Measurements from ENCODE around the gene TMEM233. TPM values are rescaled to one million over a fixed set of nuclear protein-coding genes. Genes with fewer than 3 reads are reported as not detected.
"Not testable (repeated sequence)": the region's sequence is repeated elsewhere in the genome, so short reads cannot be mapped to it uniquely, and the experiment has no call there.

TMEM233 gene
- total RNA-seq, 1 donor from 2014 or later = 0.40 TPM

GRCh38 chr12:119603767-119604166 lies 10.2 kb downstream of the TMEM233 start:
- no peak for DNase-seq (ENCODE audit: low read depth in 2 of 2)

- DNase-seq (ENCODE audit: low read depth in 2 of 2) = no peak
These were observed 15.8 kb downstream of the TMEM233 start for GRCh38 chr12:119609358-119609757.

GRCh38 chr12:119613319-119613936 lies 19.9 kb downstream of the TMEM233 start:
- DNase-seq (ENCODE audit: low read depth in 2 of 2) = peak; percentile 43 to 90

GRCh38 chr12:119614705-119615104 lies 21.1 kb downstream of the TMEM233 start:
- peak in 1 of 2 donors; percentile 26 for DNase-seq (ENCODE audit: low read depth in 2 of 2)

- no peak for DNase-seq (ENCODE audit: low read depth in 2 of 2)
These were observed 22.2 kb downstream of the TMEM233 start for GRCh38 chr12:119615518-119616475.

GRCh38 chr12:119618328-119618896 lies 24.8 kb downstream of the TMEM233 start:
- DNase-seq (ENCODE audit: low read depth in 2 of 2) = not testable (repeated sequence)

- DNase-seq (ENCODE audit: low read depth in 2 of 2) = no peak
These were observed 26.9 kb downstream of the TMEM233 start for GRCh38 chr12:119620490-119620889.

GRCh38 chr12:119621878-119622277 lies 28.3 kb downstream of the TMEM233 start:
- no peak for DNase-seq (ENCODE audit: low read depth in 2 of 2)

- DNase-seq (ENCODE audit: low read depth in 2 of 2) = peak; percentile 13 to 25
These were observed 31.4 kb downstream of the TMEM233 start for GRCh38 chr12:119624966-119625365.

GRCh38 chr12:119627019-119627643 lies 33.6 kb downstream of the TMEM233 start:
- no peak for DNase-seq (ENCODE audit: low read depth in 2 of 2)

GRCh38 chr12:119627686-119628085 lies 34.1 kb downstream of the TMEM233 start:
- DNase-seq (ENCODE audit: low read depth in 2 of 2) = no peak

- DNase-seq (ENCODE audit: low read depth in 2 of 2) = no peak
These were observed 36.7 kb downstream of the TMEM233 start for GRCh38 chr12:119630223-119630780.

- no peak for DNase-seq (ENCODE audit: low read depth in 2 of 2)
These were observed 37.5 kb downstream of the TMEM233 start for GRCh38 chr12:119630962-119631550.

GRCh38 chr12:119631930-119632678 lies 38.5 kb downstream of the TMEM233 start:
- DNase-seq (ENCODE audit: low read depth in 2 of 2) = no peak

GRCh38 chr12:119634743-119635142 lies 41.2 kb downstream of the TMEM233 start:
- DNase-seq (ENCODE audit: low read depth in 2 of 2) = no peak

- no peak for DNase-seq (ENCODE audit: low read depth in 2 of 2)
These were observed 49.4 kb downstream of the TMEM233 start for GRCh38 chr12:119642986-119643385.

- DNase-seq (ENCODE audit: low read depth in 2 of 2) = no peak
These were observed 51.4 kb downstream of the TMEM233 start for GRCh38 chr12:119644930-119645329.

GRCh38 chr12:119645535-119646059 lies 52.0 kb downstream of the TMEM233 start:
- DNase-seq (ENCODE audit: low read depth in 2 of 2) = no peak

GRCh38 chr12:119649202-119649808 lies 55.7 kb downstream of the TMEM233 start:
- DNase-seq (ENCODE audit: low read depth in 2 of 2) = peak in 1 of 2 donors; percentile 29

- no peak for DNase-seq (ENCODE audit: low read depth in 2 of 2)
These were observed 59.1 kb downstream of the TMEM233 start for GRCh38 chr12:119652665-119653064.

All from lung microvascular endothelial cell (primary cell).